Measurements from ENCODE around the gene TRO. TPM values are rescaled to one million over a fixed set of nuclear protein-coding genes. Genes with fewer than 3 reads are reported as not detected.

TRO gene
- total and polyA plus RNA-seq, 10 of the 15 experiments (the other 5 are each of a cell fraction or from before 2014, with no cell fraction given) = 0.02 to 1.0 (median 0.35) TPM; not detected in 7

DNA sequence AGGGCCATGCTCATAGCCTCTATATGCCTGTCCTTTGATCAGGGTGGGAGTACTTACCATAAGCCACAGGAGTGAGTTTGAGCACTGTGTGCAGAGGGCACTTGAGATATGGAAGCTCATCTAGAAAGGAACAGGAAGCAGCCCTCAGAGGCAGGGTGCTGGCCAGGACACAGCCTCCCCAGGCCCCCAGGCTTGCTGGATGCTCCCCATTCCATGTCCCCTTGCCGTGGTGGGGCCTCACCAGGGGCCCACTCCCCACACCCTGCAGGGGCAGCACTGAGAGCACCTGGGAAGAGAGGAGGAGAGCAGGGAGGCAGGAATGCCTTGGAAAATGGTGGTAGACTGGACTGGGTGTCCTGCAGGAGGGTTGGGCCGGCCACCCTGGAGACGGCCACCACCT, 14.3 kb downstream of the TRO start:
- H3K79me2 ChIP-seq (ENCODE audit: control insufficient read depth, insufficient read depth, low read length) = no peaks in the 10 kb centered on the region
- no peaks in the 10 kb centered on the region for H3K4me1 ChIP-seq (ENCODE audit: control insufficient read depth, insufficient read depth, low read length)
- no peak overlapping the region for H3K4me2 ChIP-seq (ENCODE audit: control insufficient read depth, insufficient read depth)
- FAIRE-seq (no peak), DNase-seq (ENCODE audit: low read depth, low spot score) (no peak), ATAC-seq (no peak)
- in situ Hi-C loops (cut with MboI) (no loop called here), intact Hi-C loops (cut with micrococcal nuclease; ENCODE audit: unreplicated experiment) (no loop called here)
- ChIA-PET POLR2A (no interaction called here), CTCF (no interaction called here), SMC1A (ENCODE audit: uncharacterized antibody, unreplicated experiment) (no interaction called here), RAD21 (ENCODE audit: unreplicated experiment) (no interaction called here)
- H3K36me3 ChIP-seq (ENCODE audit: control insufficient read depth in 2 of 2, insufficient read depth in 2 of 2, low read length in 1 of 2) = no peaks in the 10 kb centered on the region
- WGBS (ENCODE audit: insufficient coverage, insufficient replicate concordance, low lambda C conversion rate, missing lambda C conversion rate) = 22% methylated on average over 3 of the region's 3 CpGs
- BruUV-seq (replicated peaks) = no TSS peak
- no peak overlapping the region for H3K27ac ChIP-seq (ENCODE audit: control insufficient read depth, insufficient read depth)
- H4K20me1 ChIP-seq (ENCODE audit: control insufficient read depth, insufficient read depth) = no peaks in the 10 kb centered on the region
- no peak overlapping the region for H2AFZ ChIP-seq (ENCODE audit: control insufficient read depth, low read depth, low read length)
- TF ChIP-seq CEBPB (IDR thresholded peaks at IDR 0.05; ENCODE audit: borderline replicate concordance in 1 of 2, low read depth in 2 of 2, low read length in 2 of 2) (no peak), ZNF207 (IDR thresholded peaks at IDR 0.05; ENCODE audit: borderline replicate concordance) (no peak), MTA3 (IDR thresholded peaks at IDR 0.05; ENCODE audit: borderline replicate concordance, low read length) (no peak)
- TF ChIP-seq, protein P1, sequence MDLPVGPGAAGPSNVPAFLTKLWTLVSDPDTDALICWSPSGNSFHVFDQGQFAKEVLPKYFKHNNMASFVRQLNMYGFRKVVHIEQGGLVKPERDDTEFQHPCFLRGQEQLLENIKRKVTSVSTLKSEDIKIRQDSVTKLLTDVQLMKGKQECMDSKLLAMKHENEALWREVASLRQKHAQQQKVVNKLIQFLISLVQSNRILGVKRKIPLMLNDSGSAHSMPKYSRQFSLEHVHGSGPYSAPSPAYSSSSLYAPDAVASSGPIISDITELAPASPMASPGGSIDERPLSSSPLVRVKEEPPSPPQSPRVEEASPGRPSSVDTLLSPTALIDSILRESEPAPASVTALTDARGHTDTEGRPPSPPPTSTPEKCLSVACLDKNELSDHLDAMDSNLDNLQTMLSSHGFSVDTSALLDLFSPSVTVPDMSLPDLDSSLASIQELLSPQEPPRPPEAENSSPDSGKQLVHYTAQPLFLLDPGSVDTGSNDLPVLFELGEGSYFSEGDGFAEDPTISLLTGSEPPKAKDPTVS (IDR thresholded peaks at IDR 0.05; ENCODE audit: low read depth, low read length) = no peak
- no peaks in the 10 kb centered on the region for H3K27me3 ChIP-seq (replicated peaks in 1 of 2; ENCODE audit: control insufficient read depth in 2 of 2, insufficient read depth in 2 of 2, low read length in 1 of 2)
- H3K9ac ChIP-seq (ENCODE audit: control insufficient read depth, insufficient read depth, low read length) = no peak overlapping the region
- H3K4me3 ChIP-seq = no peak overlapping the region
- no peaks in the 10 kb centered on the region for H3K9me3 ChIP-seq (replicated peaks; ENCODE audit: control insufficient read depth, insufficient read depth, low read length)

GRCh38 chrX:54935306-54935705, 14.7 kb downstream of the TRO start:
- no peak for ATAC-seq
- H3K27ac ChIP-seq (ENCODE audit: control insufficient read depth, insufficient read depth) = no peak overlapping the region
- H3K27me3 ChIP-seq (replicated peaks in 1 of 2; ENCODE audit: control insufficient read depth in 2 of 2, insufficient read depth in 2 of 2, low read length in 1 of 2) = no peaks in the 10 kb centered on the region
- no peak overlapping the region for H3K4me2 ChIP-seq (ENCODE audit: control insufficient read depth, insufficient read depth)
- BruUV-seq (replicated peaks) = no TSS peak
- ChIA-PET CTCF (no interaction called here), POLR2A (no interaction called here), RAD21 (ENCODE audit: unreplicated experiment) (no interaction called here), SMC1A (ENCODE audit: uncharacterized antibody, unreplicated experiment) (no interaction called here)
- 21% methylated on average over 4 of the region's 4 CpGs for WGBS (ENCODE audit: insufficient coverage, insufficient replicate concordance, low lambda C conversion rate, missing lambda C conversion rate)
- no peaks in the 10 kb centered on the region for H4K20me1 ChIP-seq (ENCODE audit: control insufficient read depth, insufficient read depth)
- H3K4me1 ChIP-seq (ENCODE audit: control insufficient read depth, insufficient read depth, low read length) = no peaks in the 10 kb centered on the region
- no peak overlapping the region for H2AFZ ChIP-seq (ENCODE audit: control insufficient read depth, low read depth, low read length)
- no peak for FAIRE-seq
- no peak overlapping the region for H3K4me3 ChIP-seq
- no peaks in the 10 kb centered on the region for H3K36me3 ChIP-seq (ENCODE audit: control insufficient read depth in 2 of 2, insufficient read depth in 2 of 2, low read length in 1 of 2)
- H3K9me3 ChIP-seq (replicated peaks; ENCODE audit: control insufficient read depth, insufficient read depth, low read length) = no peaks in the 10 kb centered on the region
- intact Hi-C loops (cut with micrococcal nuclease; ENCODE audit: unreplicated experiment) = no loop called here
- in situ Hi-C loops (cut with MboI) = no loop called here
- no peak overlapping the region for H3K9ac ChIP-seq (ENCODE audit: control insufficient read depth, insufficient read depth, low read length)
- no peak for DNase-seq (ENCODE audit: low read depth, low spot score)
- H3K79me2 ChIP-seq (ENCODE audit: control insufficient read depth, insufficient read depth, low read length) = no peaks in the 10 kb centered on the region
- no peak for TF ChIP-seq SMAD1 (IDR thresholded peaks at IDR 0.05; ENCODE audit: low read depth, partially characterized antibody)
- no peak for TF ChIP-seq PKNOX1 (IDR thresholded peaks at IDR 0.05)
- TF ChIP-seq E2F8 (IDR thresholded peaks at IDR 0.05; ENCODE audit: low read depth, partially characterized antibody) = no peak
- TF ChIP-seq, protein P2, sequence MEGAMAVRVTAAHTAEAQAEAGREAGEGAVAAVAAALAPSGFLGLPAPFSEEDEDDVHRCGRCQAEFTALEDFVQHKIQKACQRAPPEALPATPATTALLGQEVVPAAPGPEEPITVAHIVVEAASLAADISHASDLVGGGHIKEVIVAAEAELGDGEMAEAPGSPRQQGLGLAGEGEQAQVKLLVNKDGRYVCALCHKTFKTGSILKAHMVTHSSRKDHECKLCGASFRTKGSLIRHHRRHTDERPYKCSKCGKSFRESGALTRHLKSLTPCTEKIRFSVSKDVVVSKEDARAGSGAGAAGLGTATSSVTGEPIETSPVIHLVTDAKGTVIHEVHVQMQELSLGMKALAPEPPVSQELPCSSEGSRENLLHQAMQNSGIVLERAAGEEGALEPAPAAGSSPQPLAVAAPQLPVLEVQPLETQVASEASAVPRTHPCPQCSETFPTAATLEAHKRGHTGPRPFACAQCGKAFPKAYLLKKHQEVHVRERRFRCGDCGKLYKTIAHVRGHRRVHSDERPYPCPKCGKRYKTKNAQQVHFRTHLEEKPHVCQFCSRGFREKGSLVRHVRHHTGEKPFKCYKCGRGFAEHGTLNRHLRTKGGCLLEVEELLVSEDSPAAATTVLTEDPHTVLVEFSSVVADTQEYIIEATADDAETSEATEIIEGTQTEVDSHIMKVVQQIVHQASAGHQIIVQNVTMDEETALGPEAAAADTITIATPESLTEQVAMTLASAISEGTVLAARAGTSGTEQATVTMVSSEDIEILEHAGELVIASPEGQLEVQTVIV (IDR thresholded peaks at IDR 0.05; ENCODE audit: borderline replicate concordance, partially characterized antibody) = no peak
